HCT116 (cell line): ENCODE data around the gene PREX1.

ENCODE experiments used
- EZH2phosphoT487 ChIP-seq: fragments of 200-600 bp; IDR thresholded peaks from 2 replicates; pipeline ENCODE4 v1.6.1; 2018; ENCODE audit warnings: antibody characterized with exemption, borderline replicate concordance
- JUND ChIP-seq: IDR thresholded peaks from 2 replicates; pipeline ENCODE4 v1.6.1; 2012
- TCF7L2 ChIP-seq: IDR thresholded peaks from 2 replicates; pipeline ENCODE4 v1.7.0; 2011; ENCODE audit warnings: borderline replicate concordance, inconsistent platforms; ENCODE audit not compliant: insufficient read depth, insufficient read length; ENCODE audit errors: extremely low read depth
- TF ChIP-seq, protein P1 (sequence below), 3 experiments: fragments of 200-600 bp in 1 of 3; sonication (generic) in 1 of 3; IDR thresholded peaks in 2 of 3; conservative IDR thresholded peaks in 1 of 3; 2 replicates each; pipeline ENCODE4 v1.5.1; 2012 to 2017; ENCODE audit warnings: low read depth in 2 of 3, low read length in 2 of 3, antibody characterized with exemption in 1 of 3, borderline replicate concordance in 1 of 3, control low read depth in 1 of 3, mild to moderate bottlenecking in 1 of 3, mixed read lengths in 1 of 3, mixed run types in 1 of 3, moderate library complexity in 1 of 3; ENCODE audit not compliant: insufficient read depth in 1 of 3

DNA sequence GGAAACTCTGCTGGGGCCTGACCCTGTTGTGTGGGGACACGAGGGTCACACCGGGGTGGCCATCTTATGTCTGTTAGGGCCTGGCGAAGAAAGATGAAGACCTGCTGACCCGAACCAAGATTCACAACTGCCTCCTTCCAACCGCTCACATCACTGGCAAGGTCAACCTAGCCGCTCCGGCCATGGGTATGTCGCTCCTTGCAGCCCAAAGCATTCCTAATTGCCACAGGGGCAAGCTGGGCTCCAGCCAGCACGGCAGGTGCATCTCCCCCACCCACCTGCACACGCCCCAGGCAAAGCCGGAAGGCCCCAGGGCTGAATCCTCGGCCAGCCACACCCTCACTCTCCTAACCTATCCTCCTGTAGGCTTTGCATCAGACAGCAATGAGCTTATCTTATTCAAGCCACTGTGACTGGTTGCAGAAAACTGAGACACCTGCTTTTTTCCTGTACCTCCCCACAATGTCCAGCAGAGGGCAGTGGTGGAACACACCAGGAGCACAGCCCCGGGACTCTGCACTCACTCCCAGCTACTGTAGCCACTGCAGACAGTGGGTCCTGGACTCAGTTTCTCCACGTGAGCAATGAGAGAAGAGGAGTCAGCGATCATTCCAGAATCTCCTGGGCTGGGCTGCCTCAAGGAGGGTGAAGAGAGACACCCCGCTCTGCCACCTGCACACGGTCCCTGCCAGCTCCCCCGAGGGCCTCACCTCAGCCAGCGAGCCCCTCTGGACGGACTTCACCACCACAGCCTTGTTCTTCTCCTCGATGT, 170.2 kb downstream of the PREX1 start:
- TF ChIP-seq, protein P1, sequence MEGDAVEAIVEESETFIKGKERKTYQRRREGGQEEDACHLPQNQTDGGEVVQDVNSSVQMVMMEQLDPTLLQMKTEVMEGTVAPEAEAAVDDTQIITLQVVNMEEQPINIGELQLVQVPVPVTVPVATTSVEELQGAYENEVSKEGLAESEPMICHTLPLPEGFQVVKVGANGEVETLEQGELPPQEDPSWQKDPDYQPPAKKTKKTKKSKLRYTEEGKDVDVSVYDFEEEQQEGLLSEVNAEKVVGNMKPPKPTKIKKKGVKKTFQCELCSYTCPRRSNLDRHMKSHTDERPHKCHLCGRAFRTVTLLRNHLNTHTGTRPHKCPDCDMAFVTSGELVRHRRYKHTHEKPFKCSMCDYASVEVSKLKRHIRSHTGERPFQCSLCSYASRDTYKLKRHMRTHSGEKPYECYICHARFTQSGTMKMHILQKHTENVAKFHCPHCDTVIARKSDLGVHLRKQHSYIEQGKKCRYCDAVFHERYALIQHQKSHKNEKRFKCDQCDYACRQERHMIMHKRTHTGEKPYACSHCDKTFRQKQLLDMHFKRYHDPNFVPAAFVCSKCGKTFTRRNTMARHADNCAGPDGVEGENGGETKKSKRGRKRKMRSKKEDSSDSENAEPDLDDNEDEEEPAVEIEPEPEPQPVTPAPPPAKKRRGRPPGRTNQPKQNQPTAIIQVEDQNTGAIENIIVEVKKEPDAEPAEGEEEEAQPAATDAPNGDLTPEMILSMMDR (IDR thresholded peaks at IDR 0.05 in 2 of 3, conservative IDR thresholded peaks at IDR 0.05 in 1 of 3; ENCODE audit: borderline replicate concordance in 1 of 3, insufficient read depth in 1 of 3, low read depth in 2 of 3, low read length in 2 of 3): peak; percentile 82 to 95 (median 90)
- TF ChIP-seq EZH2phosphoT487 (no peak), TCF7L2 (no peak), JUND (no peak)
